Measurements from ENCODE around the gene SEPTIN5.

DNA sequence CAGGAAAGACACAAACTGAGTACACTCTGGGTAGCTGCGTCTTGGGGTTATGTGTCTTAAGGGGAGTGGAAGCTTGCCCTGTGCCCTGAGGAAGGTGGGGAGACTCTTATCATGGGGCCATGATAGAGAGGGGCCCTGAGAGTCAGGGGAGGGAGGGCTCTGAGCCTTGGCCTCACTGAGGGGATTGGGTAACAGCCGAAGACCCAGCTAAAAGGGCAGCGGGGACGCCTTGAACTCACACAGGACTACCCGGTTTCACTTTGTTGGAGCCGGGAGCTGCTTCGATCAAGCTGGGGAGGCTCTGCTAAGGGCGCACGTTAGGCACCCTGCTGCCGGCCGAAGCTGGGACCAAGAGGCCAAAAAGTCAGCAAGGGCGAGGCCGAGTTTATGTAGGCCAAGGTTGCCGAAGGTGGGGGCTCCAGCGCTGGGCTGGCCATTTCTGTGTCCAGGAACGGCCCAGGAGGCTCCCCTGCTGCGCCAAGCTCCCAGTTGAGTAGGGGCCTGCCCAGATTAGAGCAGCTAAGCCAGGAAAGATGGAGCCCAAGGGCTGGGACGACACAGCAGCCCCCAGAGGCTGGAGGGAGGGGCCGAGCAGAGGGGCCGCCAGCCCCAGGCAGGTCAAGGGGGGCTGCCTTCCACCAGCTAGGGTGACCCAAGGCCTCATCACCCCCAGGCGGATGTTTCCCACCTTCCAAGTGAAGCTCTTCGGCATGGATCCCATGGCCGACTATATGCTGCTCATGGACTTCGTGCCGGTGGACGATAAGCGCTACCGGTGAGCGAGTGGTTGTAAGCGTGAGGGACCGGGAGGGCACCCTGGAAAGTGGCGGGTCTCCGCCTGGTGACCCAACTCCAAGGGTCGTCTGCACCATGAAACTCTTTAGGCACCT is 48.5 kb downstream of the SEPTIN5 start:
- TF ChIP-seq POLR2A (IDR thresholded peaks at IDR 0.05; ENCODE audit: low read length), result no peak
- TF ChIP-seq, protein P1, sequence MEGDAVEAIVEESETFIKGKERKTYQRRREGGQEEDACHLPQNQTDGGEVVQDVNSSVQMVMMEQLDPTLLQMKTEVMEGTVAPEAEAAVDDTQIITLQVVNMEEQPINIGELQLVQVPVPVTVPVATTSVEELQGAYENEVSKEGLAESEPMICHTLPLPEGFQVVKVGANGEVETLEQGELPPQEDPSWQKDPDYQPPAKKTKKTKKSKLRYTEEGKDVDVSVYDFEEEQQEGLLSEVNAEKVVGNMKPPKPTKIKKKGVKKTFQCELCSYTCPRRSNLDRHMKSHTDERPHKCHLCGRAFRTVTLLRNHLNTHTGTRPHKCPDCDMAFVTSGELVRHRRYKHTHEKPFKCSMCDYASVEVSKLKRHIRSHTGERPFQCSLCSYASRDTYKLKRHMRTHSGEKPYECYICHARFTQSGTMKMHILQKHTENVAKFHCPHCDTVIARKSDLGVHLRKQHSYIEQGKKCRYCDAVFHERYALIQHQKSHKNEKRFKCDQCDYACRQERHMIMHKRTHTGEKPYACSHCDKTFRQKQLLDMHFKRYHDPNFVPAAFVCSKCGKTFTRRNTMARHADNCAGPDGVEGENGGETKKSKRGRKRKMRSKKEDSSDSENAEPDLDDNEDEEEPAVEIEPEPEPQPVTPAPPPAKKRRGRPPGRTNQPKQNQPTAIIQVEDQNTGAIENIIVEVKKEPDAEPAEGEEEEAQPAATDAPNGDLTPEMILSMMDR (IDR thresholded peaks at IDR 0.05), result no peak
- TF ChIP-seq ELK1 (IDR thresholded peaks at IDR 0.05; ENCODE audit: low read depth, low read length), result no peak
- TF ChIP-seq CHD4 (IDR thresholded peaks at IDR 0.05; ENCODE audit: borderline replicate concordance), result no peak
- TF ChIP-seq, protein P2, sequence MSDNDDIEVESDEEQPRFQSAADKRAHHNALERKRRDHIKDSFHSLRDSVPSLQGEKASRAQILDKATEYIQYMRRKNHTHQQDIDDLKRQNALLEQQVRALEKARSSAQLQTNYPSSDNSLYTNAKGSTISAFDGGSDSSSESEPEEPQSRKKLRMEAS (IDR thresholded peaks at IDR 0.05), result no peak
- no peak for TF ChIP-seq E2F6 (IDR thresholded peaks at IDR 0.05; ENCODE audit: borderline replicate concordance, low read depth)
- no peak for TF ChIP-seq EHMT2 (IDR thresholded peaks at IDR 0.05; ENCODE audit: low read depth)
- no peak for TF ChIP-seq EHF (CRISPR knock-in tag; IDR thresholded peaks at IDR 0.05)
- no peak for TF ChIP-seq PBX3 (IDR thresholded peaks at IDR 0.05)
- no peak for TF ChIP-seq JUN (IDR thresholded peaks at IDR 0.05)

Data from A549 (cell line).